ENCODE data around the gene TTLL8.

GRCh38 chr22:50040717-50041116 lies 17.4 kb downstream of the TTLL8 start:
- TF ChIP-seq CTCF (IDR thresholded peaks at IDR 0.05), result no peak
- no peak for TF ChIP-seq POLR2A (IDR thresholded peaks at IDR 0.05)
